Adrenal gland (tissue), 5 donors: ENCODE measurements around the gene CWC27.

Source experiments
- POLR2A ChIP-seq, 2 donors: fragments of 450-650 bp; IDR thresholded peaks; one replicate each; pipeline ENCODE4 v1.6.1; 2017; ENCODE audit warnings: antibody characterized with exemption in 2 of 2, mild to moderate bottlenecking in 2 of 2, moderate library complexity in 1 of 2
- TF ChIP-seq, protein P1 (sequence below), 6 experiments: fragments of 450-650 bp in 4 of 6; fragments of 200-600 bp in 2 of 6; sonication (generic) in 1 of 6; IDR thresholded peaks; 1 replicate in 5 of 6; 2 replicates in 1 of 6; pipeline versions ENCODE4 v1.5.1 to v1.8.0; 2016 to 2021; ENCODE audit warnings: antibody characterized with exemption in 6 of 6, mild to moderate bottlenecking in 2 of 6, moderate library complexity in 1 of 6
- donor health status: DM: no; HTN: no; CAD: no.

GRCh38 chr5:64818245-64818644, 49.5 kb downstream of the CWC27 start:
- TF ChIP-seq POLR2A (IDR thresholded peaks at IDR 0.05) = no peak
- TF ChIP-seq, protein P1, sequence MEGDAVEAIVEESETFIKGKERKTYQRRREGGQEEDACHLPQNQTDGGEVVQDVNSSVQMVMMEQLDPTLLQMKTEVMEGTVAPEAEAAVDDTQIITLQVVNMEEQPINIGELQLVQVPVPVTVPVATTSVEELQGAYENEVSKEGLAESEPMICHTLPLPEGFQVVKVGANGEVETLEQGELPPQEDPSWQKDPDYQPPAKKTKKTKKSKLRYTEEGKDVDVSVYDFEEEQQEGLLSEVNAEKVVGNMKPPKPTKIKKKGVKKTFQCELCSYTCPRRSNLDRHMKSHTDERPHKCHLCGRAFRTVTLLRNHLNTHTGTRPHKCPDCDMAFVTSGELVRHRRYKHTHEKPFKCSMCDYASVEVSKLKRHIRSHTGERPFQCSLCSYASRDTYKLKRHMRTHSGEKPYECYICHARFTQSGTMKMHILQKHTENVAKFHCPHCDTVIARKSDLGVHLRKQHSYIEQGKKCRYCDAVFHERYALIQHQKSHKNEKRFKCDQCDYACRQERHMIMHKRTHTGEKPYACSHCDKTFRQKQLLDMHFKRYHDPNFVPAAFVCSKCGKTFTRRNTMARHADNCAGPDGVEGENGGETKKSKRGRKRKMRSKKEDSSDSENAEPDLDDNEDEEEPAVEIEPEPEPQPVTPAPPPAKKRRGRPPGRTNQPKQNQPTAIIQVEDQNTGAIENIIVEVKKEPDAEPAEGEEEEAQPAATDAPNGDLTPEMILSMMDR (IDR thresholded peaks at IDR 0.05) = no peak
